ENCODE data around the gene MAP1A.
A peak's percentile ranks its signal among the peaks of the same experiment; 100 is the strongest.

The MAP1A gene

GRCh38 chr15:43517354-43518196, at the start of gene MAP1A:
TSS of gene MAP1A (plus strand) at chr15:43517608. CDS start at chr15:43521474, 3,866 bp downstream.
- no peak for DNase-seq (ENCODE audit: low spot score)

- DNase-seq (ENCODE audit: low spot score), result no peak
These were observed 47.5 kb upstream of the MAP1A start for GRCh38 chr15:43469867-43470266.

- DNase-seq (ENCODE audit: low spot score), result no peak
These were observed 45.4 kb upstream of the MAP1A start for GRCh38 chr15:43471975-43472374.

- no peak for DNase-seq (ENCODE audit: low spot score)
These were observed 43.5 kb upstream of the MAP1A start for GRCh38 chr15:43473885-43474284.

- no peak for DNase-seq (ENCODE audit: low spot score)
These were observed 33.9 kb upstream of the MAP1A start for GRCh38 chr15:43483297-43484128.

- DNase-seq (ENCODE audit: low spot score), result no peak
These were observed 33.0 kb upstream of the MAP1A start for GRCh38 chr15:43484455-43484854.

- DNase-seq (ENCODE audit: low spot score), result no peak
These were observed 30.0 kb upstream of the MAP1A start for GRCh38 chr15:43487271-43487895.

- no peak for DNase-seq (ENCODE audit: low spot score)
These were observed 28.6 kb upstream of the MAP1A start for GRCh38 chr15:43488790-43489189.

GRCh38 chr15:43489191-43489590, 28.2 kb upstream of the MAP1A start:
- no peak for DNase-seq (ENCODE audit: low spot score)

GRCh38 chr15:43492266-43492665, 25.1 kb upstream of the MAP1A start:
- DNase-seq (ENCODE audit: low spot score), result no peak

GRCh38 chr15:43492673-43493601, 24.5 kb upstream of the MAP1A start, which contains the start of gene TP53BP1:
TSS of gene TP53BP1 (minus strand) at chr15:43493156. CDS start at chr15:43493043, 113 bp downstream.
- peak; percentile 98 for DNase-seq (ENCODE audit: low spot score)

- DNase-seq (ENCODE audit: low spot score), result no peak
These were observed 23.5 kb upstream of the MAP1A start for GRCh38 chr15:43493703-43494472.

- DNase-seq (ENCODE audit: low spot score), result no peak
These were observed 18.4 kb upstream of the MAP1A start for GRCh38 chr15:43498990-43499389.

GRCh38 chr15:43499635-43500034, 17.8 kb upstream of the MAP1A start:
- no peak for DNase-seq (ENCODE audit: low spot score)

GRCh38 chr15:43505738-43506137, 11.7 kb upstream of the MAP1A start:
- no peak for DNase-seq (ENCODE audit: low spot score)

GRCh38 chr15:43508421-43508820, 9.0 kb upstream of the MAP1A start:
- DNase-seq (ENCODE audit: low spot score), result no peak

GRCh38 chr15:43508991-43509659, 8.3 kb upstream of the MAP1A start:
- DNase-seq (ENCODE audit: low spot score), result no peak

- no peak for DNase-seq (ENCODE audit: low spot score)
These were observed 7.7 kb upstream of the MAP1A start for GRCh38 chr15:43509660-43510199.

GRCh38 chr15:43510200-43511011, 7.0 kb upstream of the MAP1A start:
- DNase-seq (ENCODE audit: low spot score), result peak; percentile 95
